Measurements from ENCODE around the gene CIROP. TPM values are rescaled to one million over a fixed set of nuclear protein-coding genes. Genes with fewer than 3 reads are reported as not detected.

CIROP gene
- total RNA-seq, 1 experiment from 2014 or later, result not detected

- H3K4me1 ChIP-seq (ENCODE audit: insufficient read depth, low read length), result peaks cover 8% of the 10 kb centered on the region
- no peak overlapping the region for H3K27ac ChIP-seq (ENCODE audit: insufficient read length, low read depth, low read length)
- H2BK120ac ChIP-seq (ENCODE audit: low read depth, low read length, poor library complexity, severe bottlenecking), result no peak overlapping the region
- H3K14ac ChIP-seq (ENCODE audit: insufficient read depth, low read length), result no peak overlapping the region; the same call in 1 of the 2 replicates
- no peak overlapping the region for H3K23ac ChIP-seq (ENCODE audit: insufficient read length, low read depth, low read length)
- no peak overlapping the region for H2BK12ac ChIP-seq (ENCODE audit: insufficient read length, low read depth, low read length)
- no peak overlapping the region for H2BK20ac ChIP-seq (ENCODE audit: low read depth, low read length, poor library complexity, severe bottlenecking)
- no peak for TF ChIP-seq CTCF (conservative IDR thresholded peaks at IDR 0.05)
- H3K18ac ChIP-seq (ENCODE audit: insufficient read length, low read depth, low read length), result no peak overlapping the region
- no CpG with 5 or more reads among the region's 9 CpGs for WGBS (ENCODE audit: extremely low coverage, insufficient read length, low lambda C conversion rate)
- Mint-ChIP-seq H3K9me3 (no peaks in the 10 kb centered on the region), H3K4me3 (no peak overlapping the region; a peak in 1 of 5 replicates), H3K27ac (peak overlapping the region; percentile 7 to 69 (median 40); a peak in 3 of 7 replicates), H3K27me3 (ENCODE audit: low read depth) (peaks cover 2% of the 10 kb centered on the region; the same call in 1 of the 2 replicates), H3K4me1 (peaks cover 36 to 37% of the 10 kb centered on the region in 2 experiments), H3K36me3 (ENCODE audit: insufficient read depth in 1 of 3, low read depth in 3 of 3) (peaks cover 29 to 42% (median 41%) of the 10 kb centered on the region in 3 experiments; a peak in 6 of 7 replicates)
- no peak overlapping the region for H2AK5ac ChIP-seq (ENCODE audit: insufficient read length, low read length)
- H3K79me1 ChIP-seq (ENCODE audit: insufficient read depth, low read depth, low read length, poor library complexity, severe bottlenecking), result no peaks in the 10 kb centered on the region
- H3T11ph ChIP-seq (ENCODE audit: low read length), result no peak overlapping the region
- no peak overlapping the region for H4K8ac ChIP-seq (replicated peaks; ENCODE audit: insufficient read length, low read depth, low read length)
- H3K9ac ChIP-seq (ENCODE audit: extremely low read depth, insufficient read length, low read length), result no peak overlapping the region
- DNase-seq, result no peak
- no peak overlapping the region for H2BK15ac ChIP-seq (ENCODE audit: low read depth, low read length)
- H3K23me2 ChIP-seq (ENCODE audit: insufficient read length, low read depth, low read length, poor library complexity, severe bottlenecking), result no peaks in the 10 kb centered on the region
- no peak overlapping the region for H4K5ac ChIP-seq (ENCODE audit: insufficient read length, low read depth, low read length)
- H3K4me2 ChIP-seq (ENCODE audit: insufficient read depth, insufficient read length, low read length), result no peak overlapping the region
- H3K79me2 ChIP-seq (ENCODE audit: insufficient read depth, low read length), result no peaks in the 10 kb centered on the region
- no peak overlapping the region for H2BK5ac ChIP-seq (ENCODE audit: insufficient read length, low read length)
- no peaks in the 10 kb centered on the region for H3K9me3 ChIP-seq (ENCODE audit: control insufficient read depth, low read depth, low read length)
- H4K91ac ChIP-seq (ENCODE audit: insufficient read length, low read depth, low read length), result no peak overlapping the region
- no peaks in the 10 kb centered on the region for H4K20me1 ChIP-seq (ENCODE audit: control insufficient read depth, insufficient read depth, insufficient read length)
- H3K4ac ChIP-seq (ENCODE audit: low read depth, low read length), result no peak overlapping the region
- H3K56ac ChIP-seq (ENCODE audit: insufficient read length, low read depth, low read length), result no peak overlapping the region
- H3K27me3 ChIP-seq (ENCODE audit: insufficient read depth, low read length), result peaks cover 1% of the 10 kb centered on the region; the same call in 1 of the 2 replicates
- no peak overlapping the region for H2AFZ ChIP-seq (ENCODE audit: low read length)
Observed at GRCh38 chr14:23125933-23126524, 21.2 kb upstream of the CIROP start.

All from H9 (cell line).